HG03575 (cell line): Measurements from ENCODE around the gene PEX11G.

Experiments
- ATAC-seq: cut with Tn5 transposase; IDR thresholded peaks from one replicate; pipeline ENCODE4 v1.9.1; 2021; ENCODE audit not compliant: unreplicated experiment, insufficient number of reproducible peaks, low FRiP score; ENCODE audit errors: extremely low read depth

PEX11G gene

DNA sequence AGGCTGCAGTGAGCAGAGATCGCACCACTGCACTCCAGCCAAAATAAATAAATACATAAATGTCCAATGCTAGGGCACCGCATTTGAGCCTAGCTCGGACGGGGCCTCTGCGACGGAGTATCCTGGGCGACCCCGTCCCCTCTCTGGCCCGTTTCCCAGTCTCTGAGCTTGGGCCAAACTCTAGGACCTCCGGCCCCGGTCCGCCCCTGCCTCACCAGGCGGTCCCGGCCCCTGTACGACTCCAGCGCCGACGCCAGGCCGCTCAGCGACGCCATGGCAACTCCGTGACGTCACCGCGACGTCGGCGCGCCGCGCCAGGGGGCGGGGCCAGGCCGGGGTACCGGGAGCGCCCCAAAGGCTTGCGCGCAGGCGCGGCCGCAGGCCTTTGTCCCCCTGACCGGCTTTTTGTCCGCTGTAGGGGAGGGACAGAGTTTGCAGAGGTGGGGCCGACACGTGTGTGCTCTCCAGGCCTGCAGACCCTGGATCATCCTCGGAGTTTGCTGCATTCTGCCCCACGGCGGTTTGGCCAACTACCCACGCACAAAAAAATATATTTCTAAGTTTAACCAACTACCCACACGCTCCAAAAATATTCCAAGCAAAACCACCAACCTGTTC lies at the start of gene PEX11G:
TSS of gene PEX11G (minus strand) at position 300 of the 618 bp plus-strand sequence. CDS start at position 275, 25 bp downstream.
- no peak for ATAC-seq

DNA sequence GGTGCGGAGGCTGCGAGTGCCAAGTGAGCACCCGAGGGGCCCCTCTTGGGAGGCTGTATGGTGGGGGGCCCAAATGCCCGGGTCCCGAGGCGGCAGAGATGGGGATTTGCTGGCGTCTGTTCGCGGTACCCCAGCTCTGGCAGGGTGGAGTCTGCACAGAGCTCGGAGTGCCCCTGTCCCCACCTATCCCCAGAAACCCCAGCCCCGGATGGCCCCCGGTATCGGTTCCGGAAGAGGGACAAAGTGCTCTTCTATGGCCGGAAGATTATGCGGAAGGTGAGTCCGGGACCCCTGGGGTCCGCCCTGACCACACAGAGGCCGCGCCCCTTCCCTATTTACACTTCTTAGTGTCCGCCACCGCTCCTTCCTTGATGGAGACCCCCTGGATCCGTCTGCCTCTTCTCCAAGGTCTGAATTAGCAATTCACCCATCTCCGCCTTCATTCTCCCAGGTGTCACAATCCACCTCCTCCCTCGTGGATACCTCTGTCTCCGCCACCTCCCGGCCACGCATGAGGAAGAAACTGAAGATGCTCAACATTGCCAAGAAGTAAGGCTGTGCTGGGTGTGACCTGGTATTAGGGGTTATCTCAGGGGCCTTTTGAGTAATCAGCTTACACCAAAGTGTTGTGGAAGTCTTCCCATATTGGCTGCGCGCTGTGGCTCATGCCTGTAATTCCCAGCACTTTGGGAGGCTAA lies 47.3 kb upstream of the PEX11G start:
- no peak for ATAC-seq

DNA sequence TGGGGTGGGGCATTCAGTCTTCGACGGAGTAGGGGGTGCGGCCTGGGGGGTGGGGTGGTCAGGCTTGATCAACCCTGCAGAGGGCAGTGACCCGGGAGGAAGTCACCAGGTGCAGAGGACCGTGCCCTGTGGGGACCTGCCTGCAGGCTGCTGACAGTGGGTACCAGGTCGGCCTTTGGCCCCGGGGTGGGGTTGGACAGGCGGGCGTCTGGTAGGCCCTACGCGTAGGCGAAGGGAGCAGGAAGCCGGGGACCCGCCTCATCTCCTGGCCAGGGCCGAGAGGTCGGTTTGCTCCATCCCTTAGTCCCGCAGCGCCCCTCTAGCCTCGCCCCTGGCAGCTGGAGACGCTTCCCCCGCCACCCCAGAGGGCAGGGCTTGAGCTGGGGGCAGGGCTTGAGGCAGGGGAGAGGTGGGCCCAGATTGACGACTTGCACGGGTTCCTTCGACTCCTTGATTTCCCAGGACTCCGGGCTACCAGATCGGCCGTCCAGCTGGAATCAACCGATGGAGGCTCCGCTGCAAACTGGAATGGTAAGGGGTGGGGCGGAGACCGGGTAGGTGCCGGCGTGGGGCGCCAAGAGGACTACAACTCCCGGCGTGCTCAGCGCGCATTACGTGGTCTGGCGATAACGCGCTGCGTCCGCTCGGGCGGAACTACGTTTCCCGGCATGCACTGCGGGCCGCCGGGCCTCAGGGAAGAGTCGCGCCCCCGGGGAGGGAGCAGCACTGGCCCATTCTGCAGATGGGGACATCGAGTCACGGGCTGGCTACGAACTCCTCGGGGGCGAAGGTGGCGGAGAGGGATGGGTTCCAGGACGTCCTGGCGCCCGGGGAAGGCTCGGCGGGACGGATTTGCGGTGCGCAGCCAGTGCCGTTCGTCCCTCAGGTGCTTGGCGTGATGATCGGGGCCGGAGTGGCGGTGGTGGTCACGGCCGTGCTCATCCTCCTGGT lies 46.5 kb upstream of the PEX11G start, which contains the start of gene PNPLA6:
TSS of gene PNPLA6 (plus strand) at position 671 of the 951 bp plus-strand sequence. CDS start at position 743, 72 bp downstream.
- ATAC-seq: no peak

DNA sequence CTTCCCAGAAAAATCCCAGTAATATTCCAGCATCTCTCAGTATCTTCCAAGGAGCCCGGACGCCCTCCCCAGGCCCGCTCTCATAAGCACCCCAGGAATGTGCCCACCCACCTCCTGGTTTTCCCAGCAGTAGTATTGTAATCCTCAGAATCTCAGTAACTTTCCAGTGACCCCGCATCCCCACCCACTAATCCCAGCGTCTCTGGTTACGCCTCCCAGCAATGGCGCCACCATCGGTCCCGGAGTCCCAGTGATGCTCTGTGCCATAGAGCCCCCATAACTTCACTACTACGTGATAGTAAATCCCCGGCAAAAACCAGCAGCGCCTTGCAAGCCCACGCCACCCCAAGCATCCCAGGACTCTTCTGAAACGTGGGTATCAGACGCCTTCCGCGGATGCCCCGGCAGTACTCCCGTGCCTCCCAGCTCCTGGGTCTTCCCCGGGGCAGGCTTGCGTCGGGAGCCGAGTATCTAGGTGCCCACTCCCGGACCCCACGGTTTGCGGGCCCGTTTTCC lies 45.8 kb upstream of the PEX11G start:
- no peak for ATAC-seq

DNA sequence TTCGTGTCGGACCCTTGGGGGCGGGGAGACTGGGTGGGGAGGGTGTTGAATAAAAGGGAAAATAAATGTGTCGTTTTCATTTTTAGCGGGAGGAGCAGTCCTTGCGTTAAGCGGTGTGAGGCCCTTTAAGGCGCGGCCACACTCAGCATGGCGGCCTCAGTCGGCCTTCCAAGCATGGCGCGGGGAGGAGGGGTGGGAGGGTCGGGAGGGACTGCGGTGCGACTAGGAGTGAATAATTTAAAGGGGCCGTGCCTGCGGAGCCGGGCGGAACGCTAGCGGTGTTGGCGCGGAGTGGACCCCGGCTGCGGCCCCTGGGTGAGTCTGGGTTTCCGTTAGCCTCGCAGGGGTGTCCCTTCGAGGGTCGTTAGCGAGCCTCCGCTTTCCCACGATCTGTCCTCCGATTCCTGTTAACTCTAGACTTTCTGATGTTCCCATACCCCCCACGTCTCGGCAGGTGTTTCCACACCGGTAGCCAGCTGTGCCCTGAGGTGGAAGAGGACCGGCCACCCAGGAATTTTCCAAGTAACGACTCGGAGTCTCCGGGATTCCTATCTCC lies 45.2 kb upstream of the PEX11G start:
- ATAC-seq: no peak

DNA sequence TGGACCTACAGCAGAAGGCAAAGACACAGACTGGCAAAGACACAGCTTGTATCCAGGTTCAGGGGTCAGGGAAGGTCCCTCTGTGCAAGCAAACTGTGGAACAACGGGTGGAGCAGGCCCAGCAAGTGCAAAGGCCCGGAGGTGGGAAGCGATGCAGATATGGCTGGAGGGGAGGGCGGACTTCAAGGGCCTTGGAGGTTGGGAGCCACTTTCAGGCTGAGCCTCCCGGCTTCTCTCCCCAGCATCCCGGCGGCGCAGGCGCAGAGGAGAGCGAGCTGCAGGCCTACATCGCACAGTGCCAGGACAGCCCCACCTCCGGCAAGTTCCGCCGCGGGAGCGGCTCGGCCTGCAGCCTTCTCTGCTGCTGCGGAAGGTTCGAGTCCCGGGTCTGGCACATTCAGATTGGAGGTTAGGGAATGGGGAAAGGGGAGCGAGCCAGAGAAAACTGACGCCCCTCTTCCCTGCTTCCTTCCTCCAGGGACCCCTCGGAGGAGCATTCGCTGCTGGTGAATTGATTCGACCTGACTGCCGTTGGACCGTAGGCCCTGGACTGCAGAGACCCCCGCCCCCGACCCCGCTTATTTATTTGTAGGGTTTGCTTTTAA lies 44.5 kb upstream of the PEX11G start:
- no peak for ATAC-seq

DNA sequence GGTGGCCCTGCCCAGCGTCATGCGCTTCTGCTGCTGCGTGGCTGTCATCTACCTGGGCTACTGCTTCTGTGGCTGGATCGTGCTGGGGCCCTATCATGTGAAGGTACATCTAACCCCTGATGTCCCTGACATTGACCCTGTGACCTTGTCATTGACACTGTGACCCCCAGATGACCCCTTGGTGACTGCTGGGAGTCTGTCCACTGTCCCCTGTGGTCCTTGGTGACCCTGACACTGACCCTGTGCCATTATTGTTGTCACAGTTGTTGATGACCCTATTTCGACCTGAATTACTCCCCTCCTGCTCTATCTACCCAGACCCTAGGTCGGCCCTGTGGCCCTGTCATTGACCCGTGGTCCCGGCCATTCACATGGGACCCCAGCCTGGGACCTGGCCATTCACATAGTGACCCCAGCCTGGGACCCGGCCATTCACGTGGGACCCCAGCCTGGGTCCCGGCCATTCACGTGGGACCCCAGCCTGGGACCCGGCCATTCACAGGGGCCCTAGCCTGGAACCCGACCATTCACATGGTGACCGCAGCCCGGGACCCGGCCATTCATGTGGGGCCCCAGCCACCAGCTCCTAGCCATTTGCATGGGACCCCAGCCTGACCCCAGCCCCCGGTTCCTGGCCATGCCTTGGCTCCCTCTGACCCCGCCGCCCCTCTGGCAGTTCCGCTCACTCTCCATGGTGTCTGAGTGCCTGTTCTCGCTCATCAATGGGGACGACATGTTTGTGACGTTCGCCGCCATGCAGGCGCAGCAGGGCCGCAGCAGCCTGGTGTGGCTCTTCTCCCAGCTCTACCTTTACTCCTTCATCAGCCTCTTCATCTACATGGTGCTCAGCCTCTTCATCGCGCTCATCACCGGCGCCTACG lies 41.0 kb upstream of the PEX11G start:
- ATAC-seq: no peak

DNA sequence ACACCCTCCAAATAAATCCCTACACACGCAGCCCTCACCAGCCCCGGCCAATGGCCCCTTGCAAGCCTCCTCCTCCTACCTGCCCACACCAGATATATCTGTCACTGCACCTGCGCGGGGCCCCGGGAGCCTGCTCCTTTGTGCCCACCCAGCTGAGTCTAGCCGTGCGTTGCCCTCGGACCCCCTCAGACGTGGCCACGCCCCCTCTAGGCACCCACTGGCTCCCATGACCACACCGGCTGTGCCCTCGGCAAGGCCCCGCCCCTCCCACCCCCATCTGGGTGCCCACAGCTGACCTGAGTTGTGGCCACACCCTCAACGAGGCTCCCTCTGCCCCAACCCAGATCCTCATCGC lies 40.4 kb upstream of the PEX11G start:
- no peak for ATAC-seq

DNA sequence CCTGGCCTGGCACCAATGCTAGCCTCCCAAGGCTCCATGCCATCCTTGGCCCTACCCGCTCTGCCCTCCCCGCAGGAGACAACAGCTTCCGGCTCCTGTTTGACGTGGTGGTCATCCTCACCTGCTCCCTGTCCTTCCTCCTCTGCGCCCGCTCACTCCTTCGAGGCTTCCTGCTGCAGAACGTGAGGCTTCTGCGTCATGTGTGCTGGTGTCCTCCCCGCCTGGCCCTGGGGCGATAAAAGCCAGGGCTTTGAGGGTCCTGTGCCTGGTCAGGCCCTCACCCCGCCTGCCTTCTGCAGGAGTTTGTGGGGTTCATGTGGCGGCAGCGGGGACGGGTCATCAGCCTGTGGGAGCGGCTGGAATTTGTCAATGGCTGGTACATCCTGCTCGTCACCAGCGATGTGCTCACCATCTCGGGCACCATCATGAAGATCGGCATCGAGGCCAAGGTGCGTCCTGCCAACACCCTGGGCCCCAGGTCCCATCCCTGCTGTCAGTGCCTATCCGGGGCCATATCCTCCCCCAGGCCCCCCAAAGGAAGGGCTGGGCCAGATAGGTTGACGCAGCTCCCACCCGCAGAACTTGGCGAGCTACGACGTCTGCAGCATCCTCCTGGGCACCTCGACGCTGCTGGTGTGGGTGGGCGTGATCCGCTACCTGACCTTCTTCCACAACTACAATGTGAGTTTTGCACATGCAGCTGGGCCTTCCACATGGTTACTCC lies 39.8 kb upstream of the PEX11G start:
- ATAC-seq: no peak

DNA sequence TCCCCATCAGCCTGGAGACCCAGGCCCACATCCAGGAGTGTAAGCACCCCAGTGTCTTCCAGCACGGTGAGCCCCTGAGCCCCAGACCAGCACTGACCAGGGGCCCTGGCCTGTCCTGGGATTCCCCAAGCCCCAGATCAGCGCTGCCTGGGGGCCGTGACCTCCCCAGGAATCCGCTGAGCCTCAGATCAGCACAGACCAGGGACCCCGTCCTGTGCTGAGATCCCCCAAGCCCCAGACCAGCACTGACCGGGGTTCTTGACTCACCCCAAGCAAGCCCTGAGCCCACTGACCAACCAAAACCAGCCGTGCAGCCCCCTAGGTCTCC lies 39.3 kb upstream of the PEX11G start:
- no peak for ATAC-seq

DNA sequence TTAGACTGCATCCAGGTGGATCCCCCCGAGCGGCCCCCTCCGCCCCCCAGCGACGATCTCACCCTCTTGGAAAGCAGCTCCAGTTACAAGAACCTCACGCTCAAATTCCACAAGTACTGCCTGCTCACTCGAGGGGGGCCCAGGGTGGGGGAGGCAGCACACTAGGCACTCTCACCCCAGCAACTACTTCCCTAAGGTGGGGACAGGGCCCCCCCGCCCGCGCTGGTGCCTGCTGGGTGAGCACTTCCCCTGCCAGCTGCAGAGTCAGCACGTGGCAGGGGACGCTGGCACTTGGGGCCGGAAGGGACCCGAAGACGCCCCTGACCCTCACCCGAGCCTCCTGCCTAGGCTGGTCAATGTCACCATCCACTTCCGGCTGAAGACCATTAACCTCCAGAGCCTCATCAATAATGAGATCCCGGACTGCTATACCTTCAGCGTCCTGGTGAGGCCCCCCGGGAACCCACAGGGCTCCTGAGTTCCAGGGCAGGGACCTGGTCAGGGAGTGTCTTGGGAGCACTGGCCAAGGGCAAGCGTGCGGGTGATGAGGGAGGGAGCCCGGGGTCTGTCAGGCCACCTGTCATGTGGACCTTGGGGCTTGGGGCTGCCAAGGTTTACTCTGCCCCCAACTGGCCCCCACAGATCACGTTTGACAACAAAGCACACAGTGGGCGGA lies 38.8 kb upstream of the PEX11G start:
- no peak for ATAC-seq

DNA sequence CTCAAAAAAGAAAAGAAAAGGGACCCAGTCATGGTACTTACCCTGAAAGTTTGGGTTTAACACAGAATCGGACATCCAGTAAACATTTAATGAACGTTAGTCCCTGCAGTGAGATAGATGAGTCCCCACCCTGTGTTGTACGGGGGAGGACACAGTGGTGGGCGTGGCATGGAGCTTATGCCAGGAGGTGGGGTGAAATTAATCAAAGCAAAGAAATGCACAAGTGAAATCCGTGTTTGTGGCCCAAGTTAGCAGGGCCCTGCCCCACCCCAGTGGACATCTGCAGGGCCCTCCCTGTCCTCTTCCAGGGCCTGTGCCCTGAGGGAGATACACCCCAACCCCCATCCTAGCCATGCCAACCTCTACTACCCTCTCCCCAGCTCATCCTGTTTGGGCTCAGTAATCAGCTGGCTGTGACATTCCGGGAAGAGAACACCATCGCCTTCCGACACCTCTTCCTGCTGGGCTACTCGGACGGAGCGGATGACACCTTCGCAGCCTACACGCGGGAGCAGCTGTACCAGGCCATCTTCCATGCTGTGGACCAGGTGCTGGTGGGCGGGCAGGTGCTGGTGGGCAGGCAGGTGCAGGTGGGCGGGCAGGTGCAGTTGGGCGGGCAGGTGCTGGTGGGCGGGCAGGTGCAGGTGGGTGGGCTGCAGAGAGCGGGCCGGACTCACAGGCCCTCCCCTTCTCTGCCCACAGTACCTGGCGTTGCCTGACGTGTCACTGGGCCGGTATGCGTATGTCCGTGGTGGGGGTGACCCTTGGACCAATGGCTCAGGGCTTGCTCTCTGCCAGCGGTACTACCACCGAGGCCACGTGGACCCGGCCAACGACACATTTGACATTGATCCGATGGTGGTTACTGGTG lies 37.5 kb upstream of the PEX11G start:
- no peak for ATAC-seq

DNA sequence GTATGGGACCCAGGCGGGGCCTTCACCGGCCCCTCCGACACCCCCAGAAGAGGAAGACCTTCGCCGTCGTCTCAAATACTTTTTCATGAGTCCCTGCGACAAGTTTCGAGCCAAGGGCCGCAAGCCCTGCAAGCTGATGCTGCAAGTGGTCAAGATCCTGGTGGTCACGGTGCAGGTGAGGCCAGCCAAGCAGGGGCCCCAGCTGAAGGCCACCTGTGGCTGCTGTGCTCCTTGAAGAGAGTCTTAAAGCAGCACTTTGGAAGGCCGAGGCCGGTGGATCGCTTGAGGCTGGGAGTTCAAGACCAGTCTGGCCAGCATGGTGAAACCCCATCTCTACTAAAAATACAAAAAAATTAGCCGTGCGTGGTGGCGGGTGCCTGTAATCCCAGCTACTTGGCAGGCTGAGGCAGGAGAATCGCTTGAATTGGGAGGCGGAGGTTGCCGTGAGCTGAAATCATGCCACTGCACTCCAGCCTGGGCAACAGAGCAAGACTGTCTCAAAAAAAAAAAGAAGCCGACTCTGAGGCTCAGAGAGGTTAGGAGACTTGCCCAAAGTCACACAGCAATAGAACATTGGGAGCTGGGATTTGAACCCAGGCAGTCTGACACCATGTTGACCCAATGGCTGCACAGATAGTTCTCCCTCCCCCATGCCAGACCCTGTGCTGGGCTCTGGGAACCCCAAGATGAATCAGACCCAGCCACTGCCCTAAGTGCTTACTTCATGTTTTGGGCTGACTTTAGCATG lies 36.3 kb upstream of the PEX11G start:
- no peak for ATAC-seq

DNA sequence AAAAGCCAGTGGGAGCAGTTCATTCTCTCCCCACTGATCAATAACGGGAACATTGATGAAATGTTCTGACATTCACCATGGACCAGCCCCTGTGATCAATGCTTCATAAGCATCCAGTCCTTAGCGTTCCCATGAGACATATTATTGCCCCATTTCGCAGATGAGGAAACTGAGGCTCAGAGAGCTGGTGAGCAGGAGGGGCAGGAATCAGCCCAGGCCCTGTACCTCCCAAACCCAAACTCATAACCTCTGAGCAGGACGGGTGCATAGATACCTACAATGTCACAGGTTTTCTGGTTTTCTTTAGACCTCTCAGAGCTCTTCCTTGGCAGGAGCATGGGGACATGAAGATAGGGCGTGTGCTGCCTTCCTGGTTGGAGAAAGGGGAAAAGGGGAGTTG lies 35.7 kb upstream of the PEX11G start:
- ATAC-seq: no peak

DNA sequence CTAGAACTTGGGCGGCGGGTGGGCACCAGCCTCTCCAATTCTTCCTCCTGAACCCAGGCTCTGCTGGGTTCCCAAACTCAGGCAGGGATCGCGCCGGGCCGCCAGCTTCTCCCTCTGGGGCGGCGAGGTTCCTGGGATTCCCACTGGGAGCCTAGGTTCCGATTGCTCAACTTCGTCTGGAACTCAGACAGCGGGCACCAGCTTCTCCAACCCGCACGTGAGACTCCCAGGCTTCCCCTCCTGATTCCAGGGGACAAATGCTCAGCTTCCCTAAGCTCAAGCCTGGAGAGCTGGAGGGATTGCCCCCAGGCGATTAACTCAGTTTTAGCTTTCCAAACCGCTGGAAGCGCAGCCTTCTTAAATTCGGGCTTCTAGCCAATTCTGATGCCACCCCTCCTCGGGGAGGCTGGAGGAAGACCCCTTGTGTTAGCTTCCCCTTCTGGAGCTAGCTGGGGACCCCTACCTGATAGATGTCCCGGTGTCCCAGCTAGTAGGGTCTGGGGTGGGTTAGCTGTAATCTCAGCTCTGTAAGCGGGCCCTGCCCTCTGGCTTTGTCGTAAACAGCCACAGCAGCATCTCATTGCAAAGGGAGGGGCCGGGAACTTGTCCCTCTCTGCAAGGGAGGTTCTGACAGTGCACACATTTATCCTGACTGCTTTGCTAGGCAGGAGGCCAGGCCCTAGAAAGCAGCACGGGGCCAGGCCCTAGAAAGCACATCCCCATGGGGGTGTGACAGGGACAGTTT lies 34.3 kb upstream of the PEX11G start:
- ATAC-seq: no peak
